H9 (cell line): Measurements from ENCODE around the gene EPB41L2. TPM values are rescaled to one million over a fixed set of nuclear protein-coding genes. Genes with fewer than 3 reads are reported as not detected.

Experiments
- DNase-seq: peaks from one replicate; pipeline ENCODE4 v3.0.0-alpha.2; 2017
- H2AFZ ChIP-seq: one replicate; pipeline ENCODE4 v1.6.1; 2013; ENCODE audit warnings: mild to moderate bottlenecking, low read length, control low read depth, moderate library complexity
- H2AK5ac ChIP-seq: 2 replicates; pipeline ENCODE4 v1.6.1; 2013; ENCODE audit warnings: low read length, control low read depth, mixed read lengths; ENCODE audit not compliant: insufficient read length
- H2BK120ac ChIP-seq: one replicate; pipeline ENCODE4 v1.6.1; 2013; ENCODE audit warnings: low read depth, mild to moderate bottlenecking, low read length, control low read depth, inconsistent platforms; ENCODE audit not compliant: poor library complexity, severe bottlenecking
- H2BK12ac ChIP-seq: 2 replicates; pipeline ENCODE4 v1.6.1; 2013; ENCODE audit warnings: low read length, control low read depth, mixed read lengths, low read depth; ENCODE audit not compliant: insufficient read length
- H2BK15ac ChIP-seq: 2 replicates; pipeline ENCODE4 v1.6.1; 2013; ENCODE audit warnings: low read depth, low read length, control low read depth
- H2BK20ac ChIP-seq: one replicate; pipeline ENCODE4 v1.6.1; 2013; ENCODE audit warnings: low read depth, mild to moderate bottlenecking, low read length, control low read depth, inconsistent platforms; ENCODE audit not compliant: poor library complexity, severe bottlenecking
- H2BK5ac ChIP-seq: 2 replicates; pipeline ENCODE4 v1.6.1; 2013; ENCODE audit warnings: low read length, control low read depth, mixed read lengths; ENCODE audit not compliant: insufficient read length
- H3K14ac ChIP-seq: 2 replicates; pipeline ENCODE4 v1.6.1; 2013; ENCODE audit warnings: low read length, control low read depth; ENCODE audit not compliant: insufficient read depth
- H3K18ac ChIP-seq: 2 replicates; pipeline ENCODE4 v1.6.1; 2013; ENCODE audit warnings: low read depth, mild to moderate bottlenecking, mixed read lengths, low read length, control low read depth; ENCODE audit not compliant: insufficient read length
- H3K23ac ChIP-seq: 2 replicates; pipeline ENCODE4 v1.6.1; 2013; ENCODE audit warnings: low read length, control low read depth, mixed read lengths, low read depth; ENCODE audit not compliant: insufficient read length
- H3K23me2 ChIP-seq: 2 replicates; pipeline ENCODE4 v1.6.1; 2013; ENCODE audit warnings: low read depth, mild to moderate bottlenecking, mixed read lengths, low read length, control low read depth; ENCODE audit not compliant: insufficient read length, poor library complexity, severe bottlenecking
- H3K27ac ChIP-seq: 2 replicates; pipeline ENCODE4 v1.5.1; 2013; ENCODE audit warnings: low read length, control low read depth, mixed read lengths, low read depth; ENCODE audit not compliant: insufficient read length
- H3K27me3 ChIP-seq: 2 replicates; pipeline ENCODE4 v1.6.1; 2013; ENCODE audit warnings: low read length, control low read depth, inconsistent platforms; ENCODE audit not compliant: insufficient read depth
- H3K4ac ChIP-seq: 2 replicates; pipeline ENCODE4 v1.6.1; 2013; ENCODE audit warnings: low read depth, mild to moderate bottlenecking, control low read depth, inconsistent platforms, low read length, moderate library complexity
- H3K4me1 ChIP-seq: 2 replicates; pipeline ENCODE4 v1.6.1; 2013; ENCODE audit warnings: low read length, control low read depth, inconsistent platforms; ENCODE audit not compliant: insufficient read depth
- H3K4me2 ChIP-seq: 2 replicates; pipeline ENCODE4 v1.6.1; 2013; ENCODE audit warnings: low read length, control low read depth, mixed read lengths; ENCODE audit not compliant: insufficient read length, insufficient read depth
- H3K56ac ChIP-seq: 2 replicates; pipeline ENCODE4 v1.6.1; 2013; ENCODE audit warnings: low read depth, mild to moderate bottlenecking, mixed read lengths, low read length, control low read depth; ENCODE audit not compliant: insufficient read length
- H3K79me1 ChIP-seq: 2 replicates; pipeline ENCODE4 v1.6.1; 2013; ENCODE audit warnings: low read depth, mild to moderate bottlenecking, moderate library complexity, low read length, control low read depth, inconsistent platforms; ENCODE audit not compliant: insufficient read depth, poor library complexity, severe bottlenecking
- H3K79me2 ChIP-seq: 2 replicates; pipeline ENCODE4 v1.6.1; 2013; ENCODE audit warnings: low read length, control low read depth, inconsistent platforms; ENCODE audit not compliant: insufficient read depth
- H3K9ac ChIP-seq: 2 replicates; pipeline ENCODE4 v1.6.1; 2013; ENCODE audit warnings: low read length, control low read depth, mixed read lengths; ENCODE audit not compliant: insufficient read length; ENCODE audit errors: extremely low read depth
- H3K9me3 ChIP-seq: one replicate; pipeline ENCODE4 v1.6.1; 2013; ENCODE audit warnings: low read depth, low read length, inconsistent platforms; ENCODE audit not compliant: control insufficient read depth
- H3T11ph ChIP-seq: one replicate; pipeline ENCODE4 v1.6.1; 2013; ENCODE audit warnings: mild to moderate bottlenecking, low read length, control low read depth, inconsistent platforms
- H4K20me1 ChIP-seq: one replicate; pipeline ENCODE4 v1.6.1; 2013; ENCODE audit not compliant: control insufficient read depth, insufficient read length, insufficient read depth
- H4K5ac ChIP-seq: 2 replicates; pipeline ENCODE4 v1.6.1; 2013; ENCODE audit warnings: low read depth, mild to moderate bottlenecking, mixed read lengths, low read length, control low read depth; ENCODE audit not compliant: insufficient read length
- H4K8ac ChIP-seq: replicated peaks from 2 replicates; pipeline ENCODE4 v1.6.1; 2013; ENCODE audit warnings: low read length, control low read depth, mixed read lengths, low read depth; ENCODE audit not compliant: insufficient read length
- H4K91ac ChIP-seq: 2 replicates; pipeline ENCODE4 v1.6.1; 2013; ENCODE audit warnings: low read depth, mild to moderate bottlenecking, moderate library complexity, mixed read lengths, low read length, control low read depth; ENCODE audit not compliant: insufficient read length
- H3K27ac Mint-ChIP-seq, 3 experiments: 2 replicates in 2 of 3; 3 replicates in 1 of 3; pipeline ENCODE4 v1.8.0; 2020 to 2021; ENCODE audit warnings: mixed read lengths in 3 of 3, mild to moderate bottlenecking in 1 of 3, moderate library complexity in 1 of 3
- H3K27me3 Mint-ChIP-seq: 2 replicates; pipeline ENCODE4 v1.8.0; 2021; ENCODE audit warnings: low read depth, mild to moderate bottlenecking, moderate library complexity, mixed read lengths
- H3K36me3 Mint-ChIP-seq, 3 experiments: 2 replicates in 2 of 3; 3 replicates in 1 of 3; pipeline ENCODE4 v1.8.0; 2020 to 2021; ENCODE audit warnings: low read depth in 3 of 3, mixed read lengths in 3 of 3; ENCODE audit not compliant: insufficient read depth in 1 of 3
- H3K4me1 Mint-ChIP-seq, 2 experiments: 2 replicates each; pipeline ENCODE4 v1.8.0; 2020; ENCODE audit warnings: mixed read lengths in 2 of 2
- H3K4me3 Mint-ChIP-seq, 2 experiments: 2 replicates in 1 of 2; 3 replicates in 1 of 2; pipeline ENCODE4 v1.8.0; 2020 to 2021; ENCODE audit warnings: mild to moderate bottlenecking in 2 of 2, mixed read lengths in 2 of 2, moderate library complexity in 1 of 2
- H3K9me3 Mint-ChIP-seq, 2 experiments: 2 replicates in 1 of 2; 3 replicates in 1 of 2; pipeline ENCODE4 v1.8.0; 2020; ENCODE audit warnings: mild to moderate bottlenecking in 2 of 2, mixed read lengths in 2 of 2, moderate library complexity in 1 of 2
- CTCF ChIP-seq: fragments of 200-600 bp; sonication (generic); conservative IDR thresholded peaks from 3 replicates; pipeline ENCODE4 v1.8.0; 2021; ENCODE audit warnings: antibody characterized with exemption, mild to moderate bottlenecking
- WGBS: extraction: QIAGEN DNeasy Blood & Tissue Kit; methylation state at CpG from one replicate; pipeline ENCODE4 v1.1.7; 2013; ENCODE audit warnings: missing lambda C conversion rate, low lambda C conversion rate, mixed read lengths; ENCODE audit not compliant: insufficient read length; ENCODE audit errors: extremely low coverage; 5-methylcytosine and 5-hydroxymethylcytosine counted together
- total RNA-seq: library from RNA; stranded (reverse); gene quantifications from 2 replicates; pipeline ENCODE4 v1.2.1, GENCODE V29; 2021

EPB41L2 gene
- total RNA-seq, 1 experiment from 2014 or later = 90.2 TPM

DNA sequence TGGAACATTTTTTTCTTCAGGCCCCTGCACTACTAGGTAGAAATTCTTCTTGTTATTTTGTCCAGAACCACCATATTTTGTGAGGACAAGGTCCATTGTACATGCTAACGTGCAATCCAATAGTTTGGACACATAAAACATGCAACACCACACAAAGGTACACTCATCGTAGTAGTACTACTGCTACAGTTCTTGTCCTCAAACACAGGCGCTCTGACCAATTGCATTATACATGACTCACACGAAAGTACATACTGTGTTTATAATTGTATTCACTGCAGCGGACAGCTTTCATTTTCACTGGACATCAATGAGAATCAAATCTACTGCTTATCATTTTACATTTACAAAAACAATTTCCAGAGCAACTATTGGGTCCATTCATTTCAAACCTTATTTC lies 251.1 kb downstream of the EPB41L2 start:
- H4K5ac ChIP-seq = no peak overlapping the region
- TF ChIP-seq CTCF = no peak
- no CpG with 5 or more reads among the region's 5 CpGs for WGBS
- H2BK12ac ChIP-seq = no peak overlapping the region
- H3T11ph ChIP-seq = no peak overlapping the region
- no peak overlapping the region for H2BK15ac ChIP-seq
- H3K23ac ChIP-seq = no peak overlapping the region
- Mint-ChIP-seq H3K27ac (no peak overlapping the region), H3K4me1 (no peaks in the 10 kb centered on the region), H3K9me3 (no peaks in the 10 kb centered on the region), H3K4me3 (no peak overlapping the region), H3K36me3 (no peaks in the 10 kb centered on the region), H3K27me3 (no peaks in the 10 kb centered on the region)
- no peak overlapping the region for H2BK20ac ChIP-seq
- no peak overlapping the region for H3K4me2 ChIP-seq
- H3K14ac ChIP-seq = no peak overlapping the region
- no peak overlapping the region for H3K18ac ChIP-seq
- no peak overlapping the region for H3K9ac ChIP-seq
- H4K20me1 ChIP-seq = no peaks in the 10 kb centered on the region
- no peak for DNase-seq
- H4K91ac ChIP-seq = no peak overlapping the region
- no peaks in the 10 kb centered on the region for H3K23me2 ChIP-seq
- no peak overlapping the region for H3K4ac ChIP-seq
- no peaks in the 10 kb centered on the region for H3K4me1 ChIP-seq
- no peak overlapping the region for H2AFZ ChIP-seq
- H3K9me3 ChIP-seq = no peaks in the 10 kb centered on the region
- no peaks in the 10 kb centered on the region for H3K79me2 ChIP-seq
- no peak overlapping the region for H2AK5ac ChIP-seq
- H3K27ac ChIP-seq = no peak overlapping the region
- no peak overlapping the region for H2BK5ac ChIP-seq
- no peaks in the 10 kb centered on the region for H3K27me3 ChIP-seq
- H3K56ac ChIP-seq = no peak overlapping the region
- no peak overlapping the region for H4K8ac ChIP-seq
- H3K79me1 ChIP-seq = no peaks in the 10 kb centered on the region
- no peak overlapping the region for H2BK120ac ChIP-seq
